22Rv1 (cell line): ENCODE results near the gene TSC1.

Experiments
- CTCF ChIP-seq: fragments of 450-650 bp; IDR thresholded peaks from 2 replicates; pipeline ENCODE4 v1.5.1; 2017; ENCODE audit warnings: mild to moderate bottlenecking
- ZFX ChIP-seq: fragments of 450-650 bp; IDR thresholded peaks from 2 replicates; pipeline ENCODE4 v1.6.1; 2017; ENCODE audit warnings: antibody characterized with exemption, borderline replicate concordance

- TF ChIP-seq CTCF (no peak), ZFX (no peak)
Measured at GRCh38 chr9:132944294-132945185, at the start of gene TSC1.
